Measurements from ENCODE around the gene CRAMP1. TPM values are rescaled to one million over a fixed set of nuclear protein-coding genes. Genes with fewer than 3 reads are reported as not detected.

Gene CRAMP1
- polyA plus RNA-seq, 2 of the 4 experiments (the other 2 are of a cell fraction) = 6.5 to 9.1 TPM

DNA sequence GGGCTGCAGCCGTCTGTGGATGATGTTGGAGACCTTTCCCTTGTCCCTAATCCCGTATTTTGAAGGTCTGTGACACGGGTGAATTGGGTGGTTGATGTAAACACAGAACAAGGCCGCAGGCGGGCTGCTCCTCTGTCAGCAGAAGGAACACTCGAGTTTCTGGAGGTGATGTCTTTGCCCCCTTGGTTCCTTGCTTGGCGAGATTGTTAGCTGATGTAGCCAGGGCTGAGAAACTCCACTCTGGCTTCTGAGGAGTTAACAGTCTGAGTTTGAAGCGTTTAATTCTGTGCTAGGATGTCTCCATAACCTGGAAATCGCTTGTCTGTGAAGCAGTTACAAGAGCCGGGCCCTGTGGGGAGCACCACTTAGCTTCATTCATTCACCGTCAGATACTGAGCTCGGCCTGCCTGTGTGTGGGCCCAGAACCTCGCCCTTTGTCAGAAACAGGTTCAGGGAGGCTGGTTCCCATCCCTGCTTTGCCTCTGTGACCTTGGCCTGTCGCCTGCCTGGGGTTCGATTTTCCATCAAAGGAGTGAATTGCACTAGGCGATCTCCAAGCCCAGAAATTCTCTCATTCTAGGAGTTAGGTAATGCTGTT, 95.1 kb downstream of the CRAMP1 start:
- ChIA-PET CTCF (interaction anchor here (0.7 to 5.3 kb wide), 9 partner anchors 17 to 91 kb away, joined by 3 to 72 read pairs (median 26); partner anchors contain the start of gene JPT2), POLR2A (interaction anchor here (1.6 to 3.0 kb wide), 3 partner anchors 34 to 76 kb away, joined by 4 to 19 read pairs (median 9); partner anchors contain the start of genes NUBP2 and SPSB3)
- Histone ChIP-seq H3K4me3 (peak overlapping the region; percentile 89), H3K9me3 (no peaks in the 10 kb centered on the region), H3K4me1 (peaks cover 14% of the 10 kb centered on the region; the same call in 1 of the 3 replicates), H3K27ac (peak overlapping the region; percentile 93 to 96), H3K4me2 (peak overlapping the region; percentile 98)
- TF ChIP-seq KDM1A (IDR thresholded peaks at IDR 0.05; ENCODE audit: low read depth) (no peak), TFCP2L1 (CRISPR knock-in tag; IDR thresholded peaks at IDR 0.05) (no peak), ESRRA (IDR thresholded peaks at IDR 0.05; ENCODE audit: borderline replicate concordance, low read length) (no peak), RFX5 (IDR thresholded peaks at IDR 0.05) (no peak)
- WGBS (ENCODE audit: missing lambda C conversion rate) = 19% methylated on average over 16 of the region's 16 CpGs
- FAIRE-seq = no peak
- no peak for DNase-seq (ENCODE audit: low read depth in 1 of 2, low spot score in 1 of 2)
- ATAC-seq = no peak

- WGBS (ENCODE audit: missing lambda C conversion rate) = 93% methylated on average over 18 of the region's 18 CpGs
- DNase-seq (ENCODE audit: low read depth in 1 of 2, low spot score in 1 of 2) = no peak
- CTCF ChIA-PET = interaction anchor here (0.7 to 5.3 kb wide), 9 partner anchors 18 to 66 kb away, joined by 3 to 72 read pairs (median 5); partner anchors contain the start of gene JPT2
- FAIRE-seq = no peak
- Histone ChIP-seq H3K9me3 (no peaks in the 10 kb centered on the region), H3K4me2 (peak overlapping the region; percentile 98; the same call in 2 of the 3 replicates), H3K4me1 (peaks cover 14% of the 10 kb centered on the region; the same call in 1 of the 3 replicates), H3K4me3 (no peak overlapping the region), H3K27ac (peak overlapping the region in 1 of 2 experiments; percentile 8; a peak in 1 of 6 replicates)
- no peak for ATAC-seq
- TF ChIP-seq RAD21 (conservative IDR thresholded peaks at IDR 0.05 in 1 of 2, IDR thresholded peaks at IDR 0.05 in 1 of 2) (no peak), HOXA7 (CRISPR knock-in tag; IDR thresholded peaks at IDR 0.05) (no peak), CHD4 (IDR thresholded peaks at IDR 0.05; ENCODE audit: borderline replicate concordance) (no peak), ZFP36 (IDR thresholded peaks at IDR 0.05; ENCODE audit: borderline replicate concordance, partially characterized antibody) (no peak), HDAC2 (IDR thresholded peaks at IDR 0.05) (no peak), SMC3 (IDR thresholded peaks at IDR 0.05) (no peak), GATA3 (IDR thresholded peaks at IDR 0.05; ENCODE audit: borderline replicate concordance) (no peak), ZSCAN20 (CRISPR knock-in tag; IDR thresholded peaks at IDR 0.05) (no peak), SREBF2 (IDR thresholded peaks at IDR 0.05) (no peak), CHD2 (IDR thresholded peaks at IDR 0.05; ENCODE audit: low read length, partially characterized antibody) (no peak), HOXB5 (CRISPR knock-in tag; IDR thresholded peaks at IDR 0.05) (no peak)
- TF ChIP-seq, protein P1, sequence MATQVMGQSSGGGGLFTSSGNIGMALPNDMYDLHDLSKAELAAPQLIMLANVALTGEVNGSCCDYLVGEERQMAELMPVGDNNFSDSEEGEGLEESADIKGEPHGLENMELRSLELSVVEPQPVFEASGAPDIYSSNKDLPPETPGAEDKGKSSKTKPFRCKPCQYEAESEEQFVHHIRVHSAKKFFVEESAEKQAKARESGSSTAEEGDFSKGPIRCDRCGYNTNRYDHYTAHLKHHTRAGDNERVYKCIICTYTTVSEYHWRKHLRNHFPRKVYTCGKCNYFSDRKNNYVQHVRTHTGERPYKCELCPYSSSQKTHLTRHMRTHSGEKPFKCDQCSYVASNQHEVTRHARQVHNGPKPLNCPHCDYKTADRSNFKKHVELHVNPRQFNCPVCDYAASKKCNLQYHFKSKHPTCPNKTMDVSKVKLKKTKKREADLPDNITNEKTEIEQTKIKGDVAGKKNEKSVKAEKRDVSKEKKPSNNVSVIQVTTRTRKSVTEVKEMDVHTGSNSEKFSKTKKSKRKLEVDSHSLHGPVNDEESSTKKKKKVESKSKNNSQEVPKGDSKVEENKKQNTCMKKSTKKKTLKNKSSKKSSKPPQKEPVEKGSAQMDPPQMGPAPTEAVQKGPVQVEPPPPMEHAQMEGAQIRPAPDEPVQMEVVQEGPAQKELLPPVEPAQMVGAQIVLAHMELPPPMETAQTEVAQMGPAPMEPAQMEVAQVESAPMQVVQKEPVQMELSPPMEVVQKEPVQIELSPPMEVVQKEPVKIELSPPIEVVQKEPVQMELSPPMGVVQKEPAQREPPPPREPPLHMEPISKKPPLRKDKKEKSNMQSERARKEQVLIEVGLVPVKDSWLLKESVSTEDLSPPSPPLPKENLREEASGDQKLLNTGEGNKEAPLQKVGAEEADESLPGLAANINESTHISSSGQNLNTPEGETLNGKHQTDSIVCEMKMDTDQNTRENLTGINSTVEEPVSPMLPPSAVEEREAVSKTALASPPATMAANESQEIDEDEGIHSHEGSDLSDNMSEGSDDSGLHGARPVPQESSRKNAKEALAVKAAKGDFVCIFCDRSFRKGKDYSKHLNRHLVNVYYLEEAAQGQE (IDR thresholded peaks at IDR 0.05) = no peak
- POLR2A ChIA-PET = no interaction called here
Measured at GRCh38 chr16:1708083-1708767, 96.1 kb downstream of the CRAMP1 start.

GRCh38 chr16:1708768-1709180, 96.6 kb downstream of the CRAMP1 start:
- Histone ChIP-seq H3K4me2 (no peak overlapping the region), H3K27ac (no peak overlapping the region), H3K9me3 (no peaks in the 10 kb centered on the region), H3K4me1 (peaks cover 14% of the 10 kb centered on the region; the same call in 1 of the 3 replicates), H3K4me3 (no peak overlapping the region)
- DNase-seq (ENCODE audit: low read depth in 1 of 2, low spot score in 1 of 2) (no peak), ATAC-seq (no peak), FAIRE-seq (no peak)
- ChIA-PET POLR2A (no interaction called here), CTCF (interaction anchor here (1.2 to 5.3 kb wide), 6 partner anchors 19 to 65 kb away, joined by 3 to 72 read pairs (median 20); partner anchors contain the start of gene JPT2)
- 89% methylated on average over 13 of the region's 13 CpGs for WGBS (ENCODE audit: missing lambda C conversion rate)
- TF ChIP-seq CHD2 (IDR thresholded peaks at IDR 0.05; ENCODE audit: low read length, partially characterized antibody) (no peak), RFX5 (IDR thresholded peaks at IDR 0.05) (no peak), NFE2L2 (conservative IDR thresholded peaks at IDR 0.05; ENCODE audit: low read length) (no peak)
